ENCODE data around the gene MTMR6.

GRCh38 chr13:25214491-25215252 lies 72.6 kb downstream of the MTMR6 start:
- TF ChIP-seq POLR2AphosphoS5 (IDR thresholded peaks at IDR 0.05; ENCODE audit: low read depth, low read length) (no peak), REST (IDR thresholded peaks at IDR 0.05; ENCODE audit: insufficient read depth in 1 of 2, low read depth in 2 of 2, low read length in 2 of 2) (no peak), SIN3A (IDR thresholded peaks at IDR 0.05; ENCODE audit: borderline replicate concordance, insufficient read depth, low read length) (no peak)
